NCI-H2227 treated with DMSO at 0.1 percent for 48 hours (cell line): ENCODE results near the gene SOX10.
"Not testable (repeated sequence)": the region's sequence is repeated elsewhere in the genome, so short reads cannot be mapped to it uniquely, and the experiment has no call there.

Experiments used
- DNase-seq: peaks from one replicate; lab custom pipeline; 2025; lab: John Stamatoyannopoulos, UW

Gene SOX10

DNA sequence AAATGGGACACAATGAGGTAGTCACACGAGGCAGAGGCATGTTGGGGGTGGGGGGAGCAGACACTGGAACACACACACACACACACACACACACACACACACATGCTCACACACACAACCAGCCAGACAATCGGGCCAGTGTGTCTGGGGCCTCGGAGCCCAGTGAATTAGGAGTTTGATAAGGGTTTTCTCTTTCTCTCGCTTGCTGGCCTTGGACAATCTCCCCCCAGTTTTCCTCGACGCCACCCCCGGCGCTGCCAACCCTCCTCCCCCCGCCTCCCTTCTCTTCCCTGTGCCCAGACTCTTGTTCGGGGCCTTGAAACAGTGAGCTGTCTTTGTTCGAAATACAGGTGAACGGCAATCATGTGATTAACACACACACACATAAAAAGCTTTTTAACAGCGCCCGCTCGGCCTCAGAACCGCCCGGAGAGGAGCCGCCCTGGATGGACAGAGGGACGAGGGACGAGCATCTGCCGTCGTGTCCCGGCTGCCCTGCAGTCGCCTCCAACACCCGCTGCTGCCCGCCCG is 1.5 kb upstream of the SOX10 start:
- no peak for DNase-seq

GRCh38 chr22:37985050-37985585 is 763 bp upstream of the SOX10 start:
- DNase-seq: no peak

DNA sequence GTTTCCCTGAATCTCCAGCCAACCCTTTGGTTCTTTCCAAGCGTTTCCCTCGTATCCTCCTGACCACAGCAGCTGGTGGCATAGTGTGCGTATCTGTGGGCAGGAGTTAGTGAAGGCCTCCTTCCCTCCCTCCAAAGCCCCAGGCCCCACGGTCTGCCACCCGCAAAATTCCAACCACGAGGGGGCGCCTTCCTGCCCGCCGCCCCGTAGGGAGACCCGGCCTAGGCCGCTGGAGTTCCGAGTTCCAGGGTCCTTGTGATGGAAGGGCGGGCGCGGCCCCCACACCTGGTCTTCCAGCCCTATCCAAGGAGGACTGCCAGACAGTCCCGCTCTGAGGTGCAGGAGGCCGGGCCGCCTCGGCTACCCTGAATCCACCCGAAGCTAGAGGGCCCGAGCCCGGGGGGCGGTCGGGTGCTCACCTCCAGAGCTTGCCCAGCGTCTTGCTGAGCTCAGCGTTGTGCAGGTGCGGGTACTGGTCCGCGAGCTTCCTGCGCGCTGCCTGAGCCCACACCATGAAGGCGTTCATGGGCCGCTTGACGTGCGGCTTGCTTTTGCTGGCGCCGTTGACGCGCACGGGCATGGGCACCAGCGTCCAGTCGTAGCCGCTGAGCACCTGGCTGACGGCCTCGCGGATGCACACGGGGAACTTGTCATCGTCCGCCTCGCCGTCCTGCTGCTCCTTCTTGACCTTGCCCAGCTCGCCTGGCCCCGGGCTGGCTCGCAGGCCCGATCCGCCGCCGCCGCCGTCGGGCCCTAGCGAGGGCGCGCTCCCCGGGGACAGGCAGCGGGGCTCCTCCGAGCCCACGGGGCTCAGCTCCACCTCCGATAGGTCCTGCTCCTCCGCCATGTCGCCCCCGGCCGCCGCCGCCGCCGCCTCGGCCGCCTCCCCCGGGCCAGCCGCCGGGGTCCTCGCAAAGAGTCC is 1.2 kb downstream of the SOX10 start:
- DNase-seq: no peak

GRCh38 chr22:37982151-37982785 is 2.1 kb downstream of the SOX10 start:
- DNase-seq: no peak

DNA sequence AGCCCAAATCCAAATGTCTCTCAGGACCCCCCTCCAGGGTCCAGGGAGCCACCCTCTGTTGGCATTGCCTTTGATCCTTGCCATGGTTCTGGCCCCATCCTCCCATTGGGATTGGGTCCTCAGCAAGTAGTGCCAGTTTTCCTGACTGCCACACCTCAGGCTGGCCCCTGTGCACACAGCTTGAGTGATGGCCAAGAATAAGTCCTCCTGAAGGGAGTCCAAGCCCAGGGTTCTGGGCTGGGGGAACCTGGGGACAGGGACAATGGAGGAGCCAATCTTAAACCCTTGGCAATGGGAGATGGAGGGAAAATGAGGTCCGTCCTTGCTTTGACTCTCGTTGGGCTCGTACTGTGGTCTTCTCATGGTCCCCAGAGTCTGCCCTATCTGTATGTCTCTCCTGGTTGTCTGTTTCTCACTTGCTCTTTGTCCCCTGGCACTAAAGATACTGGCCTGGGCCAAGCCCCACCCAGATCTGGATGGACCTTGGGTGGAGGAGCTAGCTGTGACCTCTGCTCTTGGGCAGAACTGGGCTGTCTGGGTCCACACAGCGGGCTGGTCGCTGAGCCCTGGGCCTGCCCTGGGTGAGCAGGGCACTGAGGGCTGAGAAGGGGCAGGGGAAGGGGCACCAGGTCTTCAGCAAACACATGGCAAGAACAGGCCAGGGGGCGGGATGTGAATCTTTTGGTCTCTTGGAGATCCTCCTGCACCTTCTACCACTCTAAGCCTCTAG is 2.9 kb downstream of the SOX10 start:
- DNase-seq: no peak

GRCh38 chr22:37979782-37980181 is 4.6 kb downstream of the SOX10 start:
- DNase-seq: no peak

DNA sequence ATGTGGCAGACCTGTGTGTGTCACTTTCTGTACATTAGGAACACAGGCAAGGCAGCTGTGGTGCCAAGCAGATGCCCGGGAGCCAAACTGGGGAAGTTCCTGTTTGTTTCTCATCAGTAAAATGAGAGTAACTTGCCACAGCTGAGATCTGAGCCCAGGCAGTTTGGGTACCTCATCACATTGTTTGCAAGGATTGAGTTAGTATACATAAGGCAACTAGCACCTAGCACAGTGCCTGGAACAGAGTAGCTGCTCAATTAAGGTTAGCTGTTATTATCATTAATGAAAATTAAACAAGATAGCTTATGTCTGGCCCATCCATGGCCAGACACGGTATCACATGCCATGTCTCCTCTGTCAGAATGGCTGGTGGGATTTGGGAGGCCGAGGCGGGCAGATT is 7.8 kb downstream of the SOX10 start:
- DNase-seq: no peak

DNA sequence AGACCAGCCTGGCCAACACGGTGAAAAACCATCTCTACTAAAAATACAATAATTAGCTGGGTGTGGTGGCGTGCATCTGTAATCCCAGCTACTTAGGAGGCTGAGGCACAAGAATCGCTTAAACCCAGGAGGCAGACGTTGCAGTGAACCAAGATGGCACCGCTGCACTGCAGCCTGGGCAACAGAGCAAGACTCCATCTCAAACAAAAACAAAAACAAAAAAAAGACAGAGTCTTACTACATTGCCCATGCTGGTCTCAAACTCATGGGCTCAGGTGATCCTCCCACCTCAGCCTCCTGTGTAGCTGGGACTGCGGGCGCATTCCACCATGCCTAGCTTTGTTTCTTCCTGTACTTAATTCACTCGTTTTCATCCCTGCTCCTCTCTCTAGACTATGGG is 8.3 kb downstream of the SOX10 start:
- not testable (repeated sequence) for DNase-seq

- DNase-seq: no peak
These were observed 9.2 kb downstream of the SOX10 start for GRCh38 chr22:37975153-37975552.

GRCh38 chr22:37973271-37974170 is 10.8 kb downstream of the SOX10 start:
- DNase-seq: no peak

- DNase-seq: peak; percentile 22
These were observed 11.8 kb downstream of the SOX10 start for GRCh38 chr22:37972527-37972926.

DNA sequence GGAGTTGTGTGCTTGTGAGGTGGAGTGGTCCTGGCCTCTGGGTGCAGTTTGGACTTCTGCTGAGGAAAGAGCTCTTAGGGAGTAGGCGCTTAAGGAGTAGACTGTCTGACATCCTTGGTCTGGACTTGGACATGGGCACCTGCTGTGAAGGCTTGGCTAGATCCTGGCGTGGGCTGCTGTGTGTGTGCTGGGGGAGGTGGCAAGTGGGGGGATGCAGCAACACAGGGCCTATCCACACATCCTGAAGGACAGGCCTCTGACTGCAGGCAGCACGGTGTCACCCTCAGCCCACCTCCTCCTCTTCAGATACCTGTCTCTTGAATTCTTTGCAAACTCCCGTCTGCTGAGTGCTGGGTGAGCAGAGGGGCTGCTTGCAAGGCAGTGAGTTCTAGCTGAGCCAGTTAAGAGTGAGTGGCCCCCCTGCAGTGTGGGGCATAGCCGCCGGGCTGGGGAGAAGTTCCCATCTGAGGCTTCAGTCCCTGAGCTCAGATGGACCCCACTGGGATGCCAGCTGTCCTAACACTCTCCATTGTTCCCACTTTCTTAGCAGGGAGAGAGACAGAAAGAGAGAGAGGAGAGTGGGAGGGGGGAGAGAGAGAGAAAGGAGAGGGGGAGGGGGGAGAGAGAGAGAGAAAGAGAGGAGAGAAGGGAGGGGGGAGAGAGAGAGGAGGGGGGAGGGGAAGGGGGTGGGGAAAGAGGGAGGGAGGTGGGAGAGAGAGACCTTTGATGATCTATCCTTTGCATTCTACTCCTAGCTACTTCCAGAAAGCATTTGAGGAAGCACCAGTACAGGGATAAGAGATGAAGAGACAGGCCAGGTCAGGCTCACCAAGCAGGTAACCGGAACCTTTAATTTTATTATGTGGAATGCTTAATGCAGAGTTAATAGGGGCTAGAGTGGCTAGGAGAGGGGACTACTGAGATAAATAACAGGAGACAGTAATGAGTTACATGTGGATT is 12.6 kb downstream of the SOX10 start:
- DNase-seq: no peak

- DNase-seq: no peak
These were observed 13.5 kb downstream of the SOX10 start for GRCh38 chr22:37970864-37971263.

GRCh38 chr22:37968452-37969251 is 15.7 kb downstream of the SOX10 start:
- DNase-seq: no peak

- DNase-seq: no peak
These were observed 16.5 kb downstream of the SOX10 start for GRCh38 chr22:37967637-37968451.

DNA sequence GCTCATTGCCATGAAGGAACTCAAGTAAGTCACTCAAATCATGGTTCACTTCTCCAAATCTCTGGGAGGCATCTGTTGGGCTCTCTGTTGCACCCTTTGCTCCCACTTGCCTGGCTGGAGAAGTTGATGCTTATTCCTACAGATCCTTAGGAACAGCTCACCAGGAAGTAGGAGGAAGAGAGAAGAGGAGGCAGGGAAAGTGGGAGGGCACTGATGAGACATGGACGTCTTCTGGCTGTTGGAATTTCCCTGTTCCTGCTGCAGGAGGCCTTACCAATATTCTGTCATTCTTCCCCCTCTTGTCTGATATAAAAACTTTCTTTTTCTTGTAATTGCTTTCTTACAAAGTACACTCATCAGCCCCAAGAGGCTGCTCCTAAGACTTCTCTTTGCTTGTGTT is 17.2 kb downstream of the SOX10 start:
- no peak for DNase-seq

- DNase-seq: no peak
These were observed 18.3 kb downstream of the SOX10 start for GRCh38 chr22:37965940-37966664.

DNA sequence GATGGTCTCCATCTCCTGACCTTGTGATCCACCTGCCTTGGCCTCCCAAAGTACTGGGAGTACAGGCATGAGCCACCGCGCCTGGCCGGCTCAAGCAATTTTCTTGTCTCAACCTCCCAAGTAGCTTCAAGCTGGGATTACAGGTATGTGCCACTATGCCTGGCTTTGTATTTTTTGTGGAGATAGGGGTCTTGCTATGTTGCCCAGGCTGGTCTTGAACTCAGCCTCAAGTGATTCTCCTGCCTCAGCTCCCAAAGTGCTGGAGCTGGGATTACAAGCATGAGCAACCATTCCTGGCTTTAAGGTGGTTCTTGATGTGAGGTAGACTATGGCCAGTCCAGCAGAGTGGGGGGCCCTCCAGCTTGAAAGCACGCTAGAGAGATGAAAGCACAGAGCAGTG is 23.3 kb downstream of the SOX10 start:
- DNase-seq: no peak
